Bronchial epithelial cell (primary cell): ENCODE data around the gene TBATA. TPM values are rescaled to one million over a fixed set of nuclear protein-coding genes. Genes with fewer than 3 reads are reported as not detected.

ENCODE experiments used
- DNase-seq: peaks from one replicate; pipeline ENCODE4 v3.0.0-alpha.2; 2010; ENCODE audit warnings: low read depth
- FAIRE-seq: peaks from 2 replicates; lab custom pipeline; 2011; peaks lifted over from hg19 to GRCh38; lab: Jason Lieb, UNC
- H3K27me3 ChIP-seq: 2 replicates; pipeline ENCODE4 v1.5.1; 2011; ENCODE audit warnings: low read length; ENCODE audit not compliant: control insufficient read depth, insufficient read depth
- H3K36me3 ChIP-seq: 2 replicates; pipeline ENCODE4 v1.5.1; 2011; ENCODE audit warnings: low read length; ENCODE audit not compliant: control insufficient read depth, insufficient read depth
- H3K4me3 ChIP-seq: 2 replicates; pipeline ENCODE4 v1.5.1; 2011; ENCODE audit warnings: mild to moderate bottlenecking, low read depth, low read length, control low read depth
- total RNA-seq: library from RNA; depleted of rRNA; stranded (reverse); fragments of >200 nt; gene quantifications from 2 replicates; pipeline ENCODE4 v1.2.1, GENCODE V29; 2014
- TF ChIP-seq, protein P1 (sequence below): IDR thresholded peaks from 2 replicates; pipeline ENCODE4 v1.5.1; 2011; ENCODE audit warnings: mild to moderate bottlenecking, moderate library complexity, low read length, control low read depth, inconsistent platforms; ENCODE audit not compliant: insufficient read depth, severe bottlenecking

The TBATA gene
- total RNA-seq, 1 donor from 2014 or later: not detected

- no peak overlapping the region for H3K4me3 ChIP-seq
- DNase-seq (no peak), FAIRE-seq (no peak)
- no peaks in the 10 kb centered on the region for H3K36me3 ChIP-seq
- peaks cover 5% of the 10 kb centered on the region for H3K27me3 ChIP-seq
- TF ChIP-seq, protein P1, sequence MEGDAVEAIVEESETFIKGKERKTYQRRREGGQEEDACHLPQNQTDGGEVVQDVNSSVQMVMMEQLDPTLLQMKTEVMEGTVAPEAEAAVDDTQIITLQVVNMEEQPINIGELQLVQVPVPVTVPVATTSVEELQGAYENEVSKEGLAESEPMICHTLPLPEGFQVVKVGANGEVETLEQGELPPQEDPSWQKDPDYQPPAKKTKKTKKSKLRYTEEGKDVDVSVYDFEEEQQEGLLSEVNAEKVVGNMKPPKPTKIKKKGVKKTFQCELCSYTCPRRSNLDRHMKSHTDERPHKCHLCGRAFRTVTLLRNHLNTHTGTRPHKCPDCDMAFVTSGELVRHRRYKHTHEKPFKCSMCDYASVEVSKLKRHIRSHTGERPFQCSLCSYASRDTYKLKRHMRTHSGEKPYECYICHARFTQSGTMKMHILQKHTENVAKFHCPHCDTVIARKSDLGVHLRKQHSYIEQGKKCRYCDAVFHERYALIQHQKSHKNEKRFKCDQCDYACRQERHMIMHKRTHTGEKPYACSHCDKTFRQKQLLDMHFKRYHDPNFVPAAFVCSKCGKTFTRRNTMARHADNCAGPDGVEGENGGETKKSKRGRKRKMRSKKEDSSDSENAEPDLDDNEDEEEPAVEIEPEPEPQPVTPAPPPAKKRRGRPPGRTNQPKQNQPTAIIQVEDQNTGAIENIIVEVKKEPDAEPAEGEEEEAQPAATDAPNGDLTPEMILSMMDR: no peak
These were observed 25.4 kb downstream of the TBATA start for GRCh38 chr10:70759781-70760180.

DNA sequence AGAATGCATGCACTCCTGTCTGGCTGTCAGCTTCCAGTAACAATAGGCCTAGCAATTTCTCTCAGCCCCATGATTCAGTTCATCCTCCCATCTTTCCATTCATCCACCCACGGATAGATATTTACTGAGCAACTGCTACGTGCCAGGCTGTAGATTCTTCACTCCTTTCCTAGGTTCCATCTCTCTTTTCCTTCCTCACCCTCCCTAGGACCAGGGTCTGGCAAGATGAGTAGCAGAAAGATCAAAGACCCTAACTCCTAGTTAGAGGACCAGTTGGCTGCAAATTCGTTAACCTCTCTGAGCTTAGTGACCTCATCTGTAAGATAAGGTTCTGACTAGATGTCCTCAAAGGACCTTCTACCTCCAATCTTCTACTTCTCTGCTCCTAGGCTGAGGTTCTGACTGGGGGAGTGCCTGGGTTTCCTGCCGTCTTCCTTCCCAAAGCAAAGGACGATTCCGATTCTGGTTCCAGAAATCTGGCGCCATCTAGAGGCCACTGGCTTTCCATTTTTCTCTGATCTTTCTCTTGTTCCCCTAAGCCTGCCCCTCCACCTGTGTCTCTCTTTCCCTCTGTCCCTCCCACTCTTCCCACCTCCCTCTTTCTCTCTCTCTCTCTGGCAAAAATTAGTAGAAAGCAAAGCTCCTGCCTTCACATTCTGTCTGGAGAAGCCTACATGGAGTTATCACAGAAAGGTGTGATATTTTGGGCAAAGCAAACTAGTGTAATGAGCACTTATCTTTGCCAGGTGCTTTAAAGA, 26.2 kb downstream of the TBATA start:
- Histone ChIP-seq H3K36me3 (no peaks in the 10 kb centered on the region), H3K27me3 (peaks cover 5% of the 10 kb centered on the region), H3K4me3 (no peak overlapping the region)
- DNase-seq (peak; percentile 54), FAIRE-seq (peak; percentile 81)
- TF ChIP-seq, protein P1: peak; percentile 86

GRCh38 chr10:70757856-70758255, 27.3 kb downstream of the TBATA start:
- DNase-seq: no peak
- Histone ChIP-seq H3K27me3 (peaks cover 5% of the 10 kb centered on the region), H3K4me3 (no peak overlapping the region), H3K36me3 (no peaks in the 10 kb centered on the region)
- TF ChIP-seq, protein P1: no peak
- no peak for FAIRE-seq

DNA sequence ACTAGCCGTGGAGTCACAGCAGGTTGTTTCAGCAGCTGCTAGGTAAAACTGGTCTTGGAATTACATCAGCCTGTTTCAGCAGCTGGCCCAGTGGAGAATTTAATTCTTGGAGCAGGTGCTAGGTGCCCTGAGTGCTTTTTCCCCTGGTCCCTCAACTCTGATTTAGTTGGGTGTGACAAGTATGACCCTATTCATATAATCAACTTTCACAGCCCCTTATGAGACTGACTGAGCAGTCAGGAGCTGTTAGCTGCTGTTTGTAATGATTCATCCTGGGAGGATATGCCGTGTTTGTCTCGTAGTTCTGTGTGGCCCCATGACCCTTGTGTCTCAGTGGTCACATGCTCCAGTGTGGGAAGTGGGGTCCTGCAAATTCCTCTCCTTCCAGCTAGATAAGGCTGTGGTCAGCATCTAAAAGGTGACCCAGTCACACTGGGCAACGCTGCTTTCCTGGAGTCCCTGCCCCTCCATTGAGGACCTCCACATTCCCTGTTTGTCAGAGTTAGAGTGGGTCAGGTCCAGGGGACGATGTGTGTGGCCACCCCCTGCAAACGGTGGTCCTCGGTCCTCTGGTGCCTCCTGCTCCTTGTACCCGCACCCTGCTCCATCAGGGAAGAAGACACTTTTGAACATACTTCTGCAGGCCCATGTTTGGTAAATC, 28.3 kb downstream of the TBATA start:
- DNase-seq: peak; percentile 22

GRCh38 chr10:70753841-70754621, 31.1 kb downstream of the TBATA start:
- DNase-seq (no peak), FAIRE-seq (peak; percentile 87)
- Histone ChIP-seq H3K4me3 (no peak overlapping the region), H3K36me3 (no peaks in the 10 kb centered on the region), H3K27me3 (peaks cover 7% of the 10 kb centered on the region)
- TF ChIP-seq, protein P1: no peak

More for the DNA sequence above, 28.3 kb downstream of the TBATA start:
- Histone ChIP-seq H3K36me3 (no peaks in the 10 kb centered on the region), H3K27me3 (peaks cover 5% of the 10 kb centered on the region), H3K4me3 (no peak overlapping the region)
- TF ChIP-seq, protein P1: no peak
- FAIRE-seq: no peak
